ENCODE results near the gene GALNT2. TPM values are rescaled to one million over a fixed set of nuclear protein-coding genes. Genes with fewer than 3 reads are reported as not detected.

The GALNT2 gene
- total RNA-seq, 1 experiment from 2014 or later: 62.5 TPM

DNA sequence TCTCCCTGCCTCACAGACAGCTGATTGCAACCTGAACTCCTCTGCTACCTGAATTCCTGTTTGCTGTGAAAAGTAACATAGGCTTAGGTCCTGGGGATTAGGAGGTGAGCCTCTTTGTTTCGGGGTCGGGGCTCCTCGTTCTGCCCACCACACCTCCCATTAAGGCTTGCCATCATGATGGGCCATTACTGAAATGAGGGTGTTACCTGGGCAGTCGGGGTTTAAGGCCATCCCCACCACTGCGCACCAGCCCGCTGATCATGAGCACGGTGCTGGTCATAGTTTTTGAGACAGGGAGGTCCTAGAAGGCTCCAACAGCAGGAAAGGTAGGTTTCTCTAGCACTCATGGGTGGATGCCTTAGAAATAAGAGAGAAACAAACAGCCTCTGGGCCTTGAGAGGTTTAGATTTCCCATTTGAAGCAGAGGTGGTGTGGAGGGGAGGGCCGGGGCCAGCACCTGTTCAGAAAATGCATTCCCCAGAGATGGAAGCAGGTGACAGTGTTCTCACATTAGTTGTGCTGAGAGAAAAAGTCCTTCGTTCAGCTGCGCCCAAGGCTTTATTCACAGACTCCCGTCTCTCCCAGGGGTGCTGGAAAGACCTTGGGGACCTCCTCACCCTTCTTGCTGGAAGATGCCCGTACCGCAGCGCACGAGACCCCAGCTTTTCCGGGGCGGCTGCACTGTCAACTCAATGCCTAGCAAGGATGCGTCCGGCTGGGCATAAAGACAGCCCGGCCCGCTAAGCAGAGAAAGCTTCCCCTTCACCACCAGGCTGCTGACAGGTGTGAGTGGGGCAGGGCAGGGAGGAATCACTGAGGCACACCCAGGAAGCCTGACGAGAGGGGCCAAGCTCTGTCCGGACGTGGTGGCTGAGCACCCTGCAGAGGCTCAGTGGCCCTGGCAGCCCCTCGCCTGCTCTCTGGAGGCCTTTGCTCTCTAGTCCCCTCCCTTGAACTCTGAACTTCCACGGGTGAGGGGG lies 233.6 kb downstream of the GALNT2 start:
- Histone ChIP-seq H3K36me3 (no peaks in the 10 kb centered on the region), H3K27me3 (replicated peaks) (0 out of 2 replicates have a peak, but pooled peaks cover 3% of the 10 kb centered on the region), H3K9me3 (replicated peaks) (no peaks in the 10 kb centered on the region), H3K4me3 (no peak overlapping the region), H3K4me1 (replicated peaks) (0 out of 2 replicates have a peak, but pooled peaks cover 6% of the 10 kb centered on the region), H3K27ac (no peak overlapping the region)
- no peak for DNase-seq (ENCODE audit: low read depth in 1 of 2, low spot score in 2 of 2)

DNA sequence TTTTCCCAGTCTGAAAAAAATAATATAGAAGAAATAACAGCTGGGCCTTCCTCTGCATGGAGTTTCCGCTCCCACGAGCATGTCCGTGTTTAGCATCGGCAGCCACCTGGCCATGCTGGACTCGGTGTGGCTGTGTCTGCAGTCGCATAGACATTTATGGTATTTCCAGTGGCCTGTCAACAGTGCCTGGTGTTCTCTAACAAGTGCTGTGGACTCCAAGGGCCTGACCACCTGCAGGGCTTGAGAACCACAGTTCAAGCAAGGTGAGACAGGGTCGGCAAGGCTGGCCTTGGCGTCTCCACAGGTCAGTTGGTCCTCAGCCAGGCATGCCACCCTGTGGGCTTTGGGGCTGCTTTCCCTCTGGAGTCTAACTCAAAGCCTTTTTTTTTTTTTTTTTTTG lies 234.3 kb downstream of the GALNT2 start:
- no peak for DNase-seq (ENCODE audit: low read depth in 1 of 2, low spot score in 2 of 2)
- Histone ChIP-seq H3K27ac (no peak overlapping the region), H3K9me3 (replicated peaks) (no peaks in the 10 kb centered on the region), H3K4me1 (replicated peaks) (0 out of 2 replicates have a peak, but pooled peaks cover 6% of the 10 kb centered on the region), H3K4me3 (no peak overlapping the region), H3K27me3 (replicated peaks) (0 out of 2 replicates have a peak, but pooled peaks cover 3% of the 10 kb centered on the region), H3K36me3 (no peaks in the 10 kb centered on the region)

DNA sequence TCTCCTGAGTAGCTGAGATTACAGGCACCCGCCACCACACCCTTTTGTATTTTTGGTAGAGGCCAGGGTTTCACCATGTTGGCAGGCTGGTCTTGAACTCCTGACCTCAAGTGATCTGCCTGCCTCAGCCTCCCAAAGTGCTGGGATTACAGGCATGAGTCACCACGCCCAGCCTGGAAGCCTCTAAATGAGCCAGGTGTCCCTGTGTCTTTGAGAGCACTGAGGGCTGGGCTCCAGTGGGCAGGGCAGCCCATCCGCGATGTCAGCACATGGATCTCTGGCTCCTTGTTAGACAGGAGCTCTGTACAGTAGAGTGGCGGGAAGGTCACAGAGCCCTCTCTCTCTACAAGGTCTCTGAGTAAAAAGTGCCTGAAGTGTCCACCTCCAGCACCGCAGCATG lies 234.8 kb downstream of the GALNT2 start:
- Histone ChIP-seq H3K27me3 (replicated peaks) (0 out of 2 replicates have a peak, but pooled peaks cover 3% of the 10 kb centered on the region), H3K27ac (no peak overlapping the region), H3K9me3 (replicated peaks) (no peaks in the 10 kb centered on the region), H3K4me3 (no peak overlapping the region), H3K4me1 (replicated peaks) (0 out of 2 replicates have a peak, but pooled peaks cover 6% of the 10 kb centered on the region), H3K36me3 (no peaks in the 10 kb centered on the region)
- DNase-seq (ENCODE audit: low read depth in 1 of 2, low spot score in 2 of 2): no peak

DNA sequence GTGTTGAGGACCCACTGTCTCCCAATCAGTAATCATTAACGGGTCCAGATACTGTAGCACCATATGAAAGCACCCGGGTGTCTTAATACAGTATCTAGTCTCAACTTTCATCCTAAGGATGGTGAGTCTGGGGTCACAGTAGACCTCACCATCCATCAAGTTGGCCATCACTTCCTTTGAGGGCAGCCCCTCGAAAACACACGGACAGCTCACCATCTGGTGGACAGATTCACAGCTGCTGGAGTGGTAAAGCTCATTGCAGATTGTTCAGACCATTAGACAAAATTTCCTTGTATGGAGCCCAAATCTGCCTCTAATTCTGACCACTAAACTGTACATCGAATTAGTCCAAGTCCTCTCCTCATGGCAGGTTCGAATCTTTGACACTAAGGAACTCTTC lies 236.0 kb downstream of the GALNT2 start:
- no peaks in the 10 kb centered on the region for H3K36me3 ChIP-seq
- no peak overlapping the region for H3K27ac ChIP-seq
- H3K27me3 ChIP-seq (replicated peaks): 0 out of 2 replicates have a peak, but pooled peaks cover 3% of the 10 kb centered on the region
- no peak overlapping the region for H3K4me3 ChIP-seq
- peaks cover 6% of the 10 kb centered on the region; the same call in 1 of the 2 replicates for H3K4me1 ChIP-seq (replicated peaks)
- no peak for DNase-seq (ENCODE audit: low read depth in 1 of 2, low spot score in 2 of 2)
- no peaks in the 10 kb centered on the region for H3K9me3 ChIP-seq (replicated peaks)

DNA sequence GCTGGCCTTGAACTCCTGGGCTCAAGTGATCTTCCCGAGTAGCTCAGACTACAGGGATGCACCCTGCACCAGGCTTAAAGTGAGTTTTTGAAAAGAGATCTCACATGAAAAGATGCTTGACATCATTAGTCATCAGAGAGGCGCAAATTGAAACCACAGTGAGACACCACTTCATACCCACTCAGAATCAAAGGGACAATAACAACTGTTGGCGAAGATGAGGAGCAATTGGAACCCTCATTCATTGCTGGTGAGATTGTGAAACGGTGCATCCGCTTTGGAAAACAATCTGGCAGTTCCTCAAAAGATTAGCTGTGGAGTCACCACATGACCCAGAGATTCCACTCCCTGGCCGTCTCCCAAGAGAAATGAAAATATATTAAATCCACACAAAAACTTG lies 236.8 kb downstream of the GALNT2 start:
- H3K27me3 ChIP-seq (replicated peaks): 0 out of 2 replicates have a peak, but pooled peaks cover 3% of the 10 kb centered on the region
- no peak overlapping the region for H3K4me3 ChIP-seq
- no peaks in the 10 kb centered on the region for H3K36me3 ChIP-seq
- no peak overlapping the region for H3K27ac ChIP-seq
- H3K9me3 ChIP-seq (replicated peaks): no peaks in the 10 kb centered on the region
- no peak for DNase-seq (ENCODE audit: low read depth in 1 of 2, low spot score in 2 of 2)
- H3K4me1 ChIP-seq (replicated peaks): peaks cover 6% of the 10 kb centered on the region; the same call in 1 of the 2 replicates

DNA sequence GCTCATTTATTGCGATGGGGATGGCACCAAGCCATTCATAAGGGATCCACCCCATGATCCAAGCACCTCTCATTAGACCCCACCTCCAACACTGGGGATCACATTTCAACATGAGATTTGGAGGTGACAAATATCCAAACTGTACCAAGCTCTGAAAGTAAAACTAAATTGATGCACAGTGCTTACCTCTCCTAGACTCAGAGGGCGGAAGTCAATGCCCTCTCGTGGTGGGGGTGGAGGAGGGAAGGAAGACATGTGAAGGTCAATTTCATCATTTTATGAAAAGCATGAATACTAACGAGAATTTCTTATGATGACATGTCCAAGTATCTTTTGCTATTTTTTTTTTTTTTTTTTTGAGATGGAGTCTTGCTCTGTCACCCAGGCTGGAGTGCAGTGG lies 239.1 kb downstream of the GALNT2 start:
- Histone ChIP-seq H3K27me3 (replicated peaks) (0 out of 2 replicates have a peak, but pooled peaks cover 3% of the 10 kb centered on the region), H3K27ac (no peak overlapping the region), H3K4me1 (replicated peaks) (peaks cover 6% of the 10 kb centered on the region; the same call in 1 of the 2 replicates), H3K9me3 (replicated peaks) (no peaks in the 10 kb centered on the region), H3K4me3 (no peak overlapping the region), H3K36me3 (no peaks in the 10 kb centered on the region)
- DNase-seq (ENCODE audit: low read depth in 1 of 2, low spot score in 2 of 2): no peak

DNA sequence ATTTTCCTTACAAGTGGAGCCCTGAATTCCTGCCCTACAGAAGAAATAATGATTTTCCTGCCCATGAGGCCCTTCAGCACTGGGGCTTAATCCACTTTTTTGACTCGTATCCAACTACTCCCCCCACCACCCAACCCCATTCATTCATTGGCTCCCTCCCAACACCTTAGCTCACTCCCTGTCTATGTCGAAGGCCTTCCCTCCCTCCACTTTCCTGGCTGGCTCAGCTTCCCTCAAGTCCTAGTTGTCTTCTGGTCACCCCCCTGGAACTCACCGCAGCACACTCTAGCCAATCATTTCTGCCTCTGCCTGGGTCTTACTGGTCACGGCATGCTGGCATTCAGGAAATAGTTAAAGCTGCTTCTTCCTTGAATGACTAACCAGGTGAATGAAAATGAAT lies 240.2 kb downstream of the GALNT2 start:
- Histone ChIP-seq H3K27me3 (replicated peaks) (0 out of 2 replicates have a peak, but pooled peaks cover 3% of the 10 kb centered on the region), H3K36me3 (no peaks in the 10 kb centered on the region), H3K9me3 (replicated peaks) (no peaks in the 10 kb centered on the region), H3K4me3 (no peak overlapping the region), H3K27ac (no peak overlapping the region), H3K4me1 (replicated peaks) (peaks cover 6% of the 10 kb centered on the region; the same call in 1 of the 2 replicates)
- DNase-seq (ENCODE audit: low read depth in 1 of 2, low spot score in 2 of 2): no peak

DNA sequence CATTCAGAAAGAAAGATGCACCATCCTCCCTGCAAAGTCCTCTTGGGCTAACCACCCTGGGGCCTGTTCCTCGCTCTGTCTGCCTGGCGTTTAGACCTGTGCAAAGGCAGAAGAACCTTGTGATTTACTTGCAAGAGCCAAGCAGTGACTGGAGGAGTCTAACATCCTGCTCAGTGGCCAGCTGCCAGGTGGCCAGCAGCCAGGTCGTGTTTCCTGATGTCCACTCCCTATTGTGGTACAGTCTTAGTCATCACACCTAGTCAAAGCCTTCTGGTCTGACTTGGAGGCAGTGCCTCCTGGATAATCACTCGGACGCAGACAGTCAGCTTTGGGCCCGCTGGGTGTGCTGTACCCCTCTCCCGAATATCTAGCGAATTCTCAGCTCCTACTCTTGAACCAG lies 241.0 kb downstream of the GALNT2 start:
- H3K27me3 ChIP-seq (replicated peaks): no peaks in the 10 kb centered on the region
- no peak overlapping the region for H3K4me3 ChIP-seq
- DNase-seq (ENCODE audit: low read depth in 1 of 2, low spot score in 2 of 2): peak in 1 of 2 experiments; percentile 59

DNA sequence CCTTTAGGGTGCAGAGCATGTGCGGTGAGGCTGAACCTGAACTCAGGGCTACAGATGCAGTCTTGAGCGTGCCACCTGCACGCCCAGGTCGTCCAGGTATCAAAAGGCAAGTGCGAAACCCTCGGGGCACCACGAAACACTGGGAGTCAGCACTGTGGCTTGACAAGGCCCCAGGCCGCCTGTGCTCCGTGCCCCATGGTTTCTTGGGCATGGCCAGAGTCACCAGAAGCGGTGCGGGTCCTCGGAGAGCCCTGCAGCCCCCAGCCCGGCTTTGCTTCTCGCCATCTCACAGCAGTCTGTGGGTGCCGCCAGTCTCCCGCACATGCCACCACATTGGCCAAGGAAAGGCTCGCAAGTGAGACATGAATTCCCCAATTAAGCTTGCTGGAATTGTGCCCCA lies 241.8 kb downstream of the GALNT2 start:
- Histone ChIP-seq H3K27ac (no peak overlapping the region), H3K36me3 (no peaks in the 10 kb centered on the region), H3K4me1 (replicated peaks) (peaks cover 6% of the 10 kb centered on the region), H3K9me3 (replicated peaks) (no peaks in the 10 kb centered on the region), H3K4me3 (no peak overlapping the region), H3K27me3 (replicated peaks) (no peaks in the 10 kb centered on the region)
- DNase-seq (ENCODE audit: low read depth in 1 of 2, low spot score in 2 of 2): no peak

More for the DNA sequence above, 241.0 kb downstream of the GALNT2 start:
- H3K36me3 ChIP-seq: no peaks in the 10 kb centered on the region
- H3K27ac ChIP-seq: no peak overlapping the region
- H3K9me3 ChIP-seq (replicated peaks): no peaks in the 10 kb centered on the region
- peaks cover 6% of the 10 kb centered on the region; the same call in 1 of the 2 replicates for H3K4me1 ChIP-seq (replicated peaks)

DNA sequence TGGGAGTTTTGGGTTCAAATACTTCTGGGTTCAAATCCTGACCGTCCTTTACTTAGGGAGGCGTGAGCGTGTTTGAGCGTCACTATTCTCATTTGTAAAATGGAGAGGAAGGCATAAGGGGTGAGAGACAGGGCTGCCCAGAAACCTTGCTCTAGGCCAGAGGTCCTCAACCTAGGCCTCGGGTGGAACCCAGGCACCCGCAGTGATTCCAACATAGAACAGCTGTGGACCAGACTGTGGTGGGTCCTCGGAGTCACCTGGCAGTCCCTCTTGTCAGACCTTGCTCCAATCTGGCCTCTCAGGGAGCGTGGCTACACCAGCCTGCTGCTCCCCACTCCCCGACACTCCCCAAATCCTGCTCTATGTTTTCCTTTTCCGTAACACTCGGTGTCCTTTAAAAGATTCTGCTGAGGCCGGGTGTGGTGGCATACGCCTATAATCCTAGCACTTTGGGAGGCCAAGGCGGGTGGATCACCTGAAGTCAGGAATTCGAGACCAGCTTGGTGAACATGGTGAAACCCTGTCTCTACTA lies 242.7 kb downstream of the GALNT2 start:
- Histone ChIP-seq H3K36me3 (no peaks in the 10 kb centered on the region), H3K27ac (no peak overlapping the region), H3K4me3 (no peak overlapping the region), H3K9me3 (replicated peaks) (no peaks in the 10 kb centered on the region), H3K27me3 (replicated peaks) (no peaks in the 10 kb centered on the region), H3K4me1 (replicated peaks) (peaks cover 10% of the 10 kb centered on the region)
- no peak for DNase-seq (ENCODE audit: low read depth in 1 of 2, low spot score in 2 of 2)

DNA sequence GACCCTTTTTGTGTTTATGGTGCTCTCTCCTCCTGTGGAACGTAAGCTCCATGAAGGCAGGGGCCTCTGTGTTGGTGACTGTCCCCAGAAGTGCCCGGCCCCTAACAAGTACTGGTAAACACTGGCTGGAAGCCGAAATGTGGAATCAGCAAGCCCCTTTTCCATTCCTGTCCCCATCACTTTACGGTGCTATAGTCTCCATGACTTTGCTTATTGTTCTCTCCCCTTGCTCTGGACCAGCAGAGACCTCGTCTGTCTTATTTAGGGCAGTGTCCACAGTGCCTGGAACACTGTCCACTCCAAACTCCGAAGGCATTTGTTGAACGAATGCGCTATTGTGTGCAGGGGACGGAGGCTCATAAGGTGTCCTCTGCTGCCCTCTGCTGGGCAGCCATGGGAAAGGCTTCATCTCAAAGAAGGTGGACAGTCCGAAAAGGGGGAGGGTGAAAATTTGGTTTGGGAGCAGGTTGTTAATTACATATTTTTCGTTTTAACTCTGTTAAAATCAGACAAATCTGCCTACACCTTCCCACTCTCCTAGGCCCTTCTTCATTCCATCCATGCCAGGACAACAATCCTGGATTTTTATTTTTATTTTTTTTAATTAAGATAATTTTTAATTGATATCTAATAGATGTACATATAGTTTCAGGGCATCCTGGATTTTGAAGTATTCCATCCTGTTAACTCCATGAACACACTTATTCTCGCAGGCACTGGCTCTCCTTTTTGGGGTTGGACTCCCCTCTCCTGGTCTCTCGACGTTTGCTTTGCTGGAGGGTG lies 243.5 kb downstream of the GALNT2 start:
- Histone ChIP-seq H3K9me3 (replicated peaks) (no peaks in the 10 kb centered on the region), H3K27me3 (replicated peaks) (no peaks in the 10 kb centered on the region), H3K36me3 (no peaks in the 10 kb centered on the region), H3K4me3 (no peak overlapping the region), H3K27ac (no peak overlapping the region), H3K4me1 (replicated peaks) (peaks cover 14% of the 10 kb centered on the region)
- DNase-seq (ENCODE audit: low read depth in 1 of 2, low spot score in 2 of 2): peak; percentile 56 to 67

DNA sequence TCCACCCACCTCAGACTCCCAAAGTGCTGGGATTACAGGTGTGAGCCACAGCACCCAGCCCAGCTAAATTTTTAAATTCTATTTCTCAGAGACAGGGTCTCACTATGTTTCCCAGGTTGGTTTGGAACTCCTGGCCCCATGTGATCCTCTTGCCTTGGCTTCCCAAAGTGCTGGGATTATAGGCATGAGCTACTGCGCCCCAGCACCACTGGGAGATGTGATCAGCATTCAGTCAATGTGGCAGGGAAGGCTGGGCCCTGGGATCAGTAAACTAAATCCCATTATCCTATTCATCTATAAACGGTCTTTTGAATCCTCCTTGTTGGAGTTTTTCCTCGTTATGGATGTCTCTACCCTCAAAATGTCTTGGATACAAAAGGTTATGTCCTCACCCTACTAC lies 245.6 kb downstream of the GALNT2 start:
- Histone ChIP-seq H3K4me1 (replicated peaks) (peaks cover 14% of the 10 kb centered on the region), H3K4me3 (no peak overlapping the region), H3K36me3 (no peaks in the 10 kb centered on the region), H3K27me3 (replicated peaks) (no peaks in the 10 kb centered on the region), H3K27ac (no peak overlapping the region), H3K9me3 (replicated peaks) (0 out of 2 replicates have a peak, but pooled peaks cover 3% of the 10 kb centered on the region)
- DNase-seq (ENCODE audit: low read depth in 1 of 2, low spot score in 2 of 2): no peak

DNA sequence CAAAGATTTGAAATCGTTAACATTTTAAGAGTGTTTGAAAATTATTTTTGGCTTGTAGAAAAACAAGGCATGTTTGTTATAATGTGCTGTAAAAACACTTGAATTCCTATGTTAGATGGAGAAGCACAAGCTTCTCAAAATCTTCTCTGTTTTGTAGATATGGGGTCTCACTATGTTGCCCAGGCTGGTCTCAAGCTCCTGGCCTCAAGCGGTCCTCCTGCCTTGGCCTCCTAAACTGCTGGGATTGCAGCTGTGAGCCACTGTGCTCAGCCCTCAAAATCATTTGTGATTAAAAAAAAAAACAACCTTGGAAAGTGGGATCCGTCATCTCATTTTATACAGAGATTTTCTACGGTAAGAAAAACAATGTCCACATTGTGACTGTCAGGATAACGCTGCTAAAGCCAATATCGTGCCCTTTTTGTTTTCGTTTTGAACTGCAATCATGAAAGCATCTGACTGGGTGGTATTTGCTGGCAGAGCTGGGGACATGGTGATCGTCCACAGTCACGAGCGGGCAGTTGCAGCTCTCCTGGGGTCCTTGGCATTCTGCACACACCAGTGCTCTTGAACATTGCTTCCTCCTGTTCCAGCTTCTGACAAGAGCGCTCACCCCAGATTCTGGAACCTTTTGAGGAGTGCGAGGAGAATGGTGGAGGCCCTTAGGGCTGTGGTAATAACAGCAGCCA lies 246.6 kb downstream of the GALNT2 start:
- peaks cover 14% of the 10 kb centered on the region for H3K4me1 ChIP-seq (replicated peaks)
- H3K4me3 ChIP-seq: no peak overlapping the region
- no peaks in the 10 kb centered on the region for H3K27me3 ChIP-seq (replicated peaks)
- no peaks in the 10 kb centered on the region for H3K36me3 ChIP-seq
- H3K9me3 ChIP-seq (replicated peaks): 0 out of 2 replicates have a peak, but pooled peaks cover 3% of the 10 kb centered on the region
- DNase-seq (ENCODE audit: low read depth in 1 of 2, low spot score in 2 of 2): peak in 1 of 2 experiments; percentile 47
- no peak overlapping the region; the same call in 1 of the 2 replicates for H3K27ac ChIP-seq

Measured in SJSA1 (cell line).